HG03066 (cell line): Measurements from ENCODE around the gene CBFA2T2.
"Not testable (repeated sequence)": the region's sequence is repeated elsewhere in the genome, so short reads cannot be mapped to it uniquely, and the experiment has no call there.

Source experiments
- ATAC-seq: cut with Tn5 transposase; IDR thresholded peaks from one replicate; pipeline ENCODE4 v1.9.1; 2021; ENCODE audit warnings: low read depth; ENCODE audit not compliant: unreplicated experiment

CBFA2T2 gene

DNA sequence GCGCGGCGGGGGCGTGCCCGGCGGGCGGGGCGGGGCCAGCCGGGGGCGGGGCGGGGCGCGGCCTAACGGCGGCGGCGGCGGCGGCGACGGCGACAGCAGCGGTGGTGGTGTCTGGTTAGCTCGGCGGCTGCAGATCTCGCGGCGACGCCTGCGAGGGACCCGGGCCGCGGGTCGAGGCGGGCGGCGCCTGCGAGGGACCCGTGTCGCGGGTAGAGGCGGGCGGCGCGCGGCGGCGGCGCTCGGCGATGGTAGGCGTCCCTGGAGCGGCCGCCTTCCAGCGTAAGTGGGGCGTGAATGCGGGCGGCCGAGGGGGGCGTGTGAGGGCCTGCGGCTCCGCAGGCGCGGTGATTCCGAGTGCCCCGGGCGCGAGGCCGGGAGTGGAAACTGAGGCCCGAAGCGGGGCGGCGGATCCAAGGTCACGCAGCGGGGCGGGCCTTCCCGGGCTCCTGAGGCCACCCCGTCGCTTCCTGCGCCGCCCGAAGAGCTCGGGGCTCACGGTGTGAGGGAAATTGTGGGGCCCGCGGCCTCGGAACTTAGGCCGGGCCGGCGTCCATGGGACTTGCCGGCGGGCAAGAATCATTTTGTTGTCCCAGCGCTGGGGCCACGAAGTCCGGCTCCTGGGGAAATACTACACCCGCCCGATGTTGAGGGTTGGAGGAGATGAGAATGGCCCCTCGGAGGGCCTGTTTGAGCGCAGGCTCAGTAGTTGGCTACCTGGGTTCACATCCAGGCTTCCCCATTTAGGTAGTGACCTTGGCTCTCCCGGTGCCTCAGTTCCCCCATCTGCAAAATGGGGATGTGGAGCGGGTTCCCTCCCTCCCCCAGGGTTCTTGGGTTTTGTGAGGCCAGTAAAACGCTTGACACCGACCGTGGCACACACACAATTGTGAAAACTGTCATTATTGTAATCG is at the start of gene CBFA2T2:
CBFA2T2 (plus strand) TSS at position 74 of the 911 bp plus-strand sequence; CDS start at position 246, 172 bp downstream.
- ATAC-seq: peak; percentile 48

GRCh38 chr20:33440562-33440961 is 49.3 kb upstream of the CBFA2T2 start:
- not testable (repeated sequence) for ATAC-seq

- ATAC-seq: no peak
Observed at GRCh38 chr20:33441142-33441955, 48.5 kb upstream of the CBFA2T2 start.

DNA sequence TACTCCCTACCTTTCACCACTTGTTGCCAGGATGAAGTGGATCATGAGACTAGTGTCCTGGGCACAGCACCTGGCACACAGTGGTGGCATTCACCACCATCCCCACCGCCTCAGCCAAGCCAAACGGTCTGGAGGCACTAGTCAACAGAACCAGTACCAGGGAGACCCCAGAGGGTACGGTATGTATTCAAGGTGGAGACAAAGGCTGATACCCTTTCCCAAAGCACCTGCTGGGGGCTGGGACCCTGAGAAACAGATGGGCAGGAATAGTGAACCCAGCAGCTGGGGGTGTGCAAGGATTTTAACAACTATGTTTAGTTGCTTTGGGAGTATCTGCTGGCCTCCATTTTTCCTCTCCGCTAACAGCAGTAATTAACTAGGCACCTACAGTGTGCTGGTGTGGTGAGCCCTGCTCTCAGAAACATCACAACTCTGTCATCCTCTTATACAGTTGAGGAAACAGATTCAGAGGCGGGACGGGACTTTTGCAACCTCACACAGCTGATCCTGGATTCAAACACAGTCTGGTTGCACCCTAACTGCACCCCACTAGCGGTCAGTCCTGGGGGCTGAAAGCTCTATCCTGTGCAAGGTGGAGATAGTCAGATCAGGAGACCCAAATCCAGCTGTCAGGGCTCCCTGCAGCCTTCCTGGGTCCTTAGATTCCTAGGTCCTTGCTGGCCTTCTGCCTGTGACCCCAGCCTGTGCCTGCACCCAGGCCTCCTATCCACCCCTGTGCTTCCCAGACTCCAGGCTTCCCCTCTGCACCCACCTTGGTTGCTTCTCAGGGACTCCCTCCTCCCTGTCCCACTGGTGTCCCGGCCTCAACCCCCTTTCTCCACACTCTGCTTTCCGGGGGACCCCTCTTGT is 47.5 kb upstream of the CBFA2T2 start:
- no peak for ATAC-seq

DNA sequence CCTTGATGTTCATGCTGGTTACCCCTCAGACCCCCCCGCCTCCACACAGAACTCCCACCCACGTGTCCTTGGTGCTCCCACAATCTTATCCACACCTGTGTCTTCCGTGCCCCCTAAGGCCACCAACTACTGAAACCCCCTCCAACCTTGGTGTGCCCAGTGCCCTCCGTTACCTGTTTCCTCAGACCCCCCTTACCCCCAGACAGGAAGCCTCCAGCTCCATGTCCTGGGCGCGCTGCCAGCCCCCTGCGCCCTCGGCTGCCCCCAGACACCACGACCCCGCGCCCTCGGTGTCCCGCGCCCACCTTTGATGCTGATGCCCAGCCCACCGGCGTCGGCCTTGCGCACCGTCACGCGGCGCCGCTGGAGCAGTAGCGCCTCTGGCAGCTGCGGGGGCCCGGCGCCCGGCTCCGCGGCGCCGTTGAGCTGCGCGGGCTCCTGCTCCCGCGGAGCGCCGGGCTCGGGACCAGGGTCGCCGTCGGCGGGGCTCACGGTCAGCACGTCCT is 46.8 kb upstream of the CBFA2T2 start:
- peak; percentile 19 for ATAC-seq

GRCh38 chr20:33443512-33444239 is 46.2 kb upstream of the CBFA2T2 start, which contains the start of gene SNTA1:
TSS of gene SNTA1 (minus strand) at chr20:33443763. CDS start at chr20:33443620, 143 bp downstream.
- peak; percentile 55 for ATAC-seq

DNA sequence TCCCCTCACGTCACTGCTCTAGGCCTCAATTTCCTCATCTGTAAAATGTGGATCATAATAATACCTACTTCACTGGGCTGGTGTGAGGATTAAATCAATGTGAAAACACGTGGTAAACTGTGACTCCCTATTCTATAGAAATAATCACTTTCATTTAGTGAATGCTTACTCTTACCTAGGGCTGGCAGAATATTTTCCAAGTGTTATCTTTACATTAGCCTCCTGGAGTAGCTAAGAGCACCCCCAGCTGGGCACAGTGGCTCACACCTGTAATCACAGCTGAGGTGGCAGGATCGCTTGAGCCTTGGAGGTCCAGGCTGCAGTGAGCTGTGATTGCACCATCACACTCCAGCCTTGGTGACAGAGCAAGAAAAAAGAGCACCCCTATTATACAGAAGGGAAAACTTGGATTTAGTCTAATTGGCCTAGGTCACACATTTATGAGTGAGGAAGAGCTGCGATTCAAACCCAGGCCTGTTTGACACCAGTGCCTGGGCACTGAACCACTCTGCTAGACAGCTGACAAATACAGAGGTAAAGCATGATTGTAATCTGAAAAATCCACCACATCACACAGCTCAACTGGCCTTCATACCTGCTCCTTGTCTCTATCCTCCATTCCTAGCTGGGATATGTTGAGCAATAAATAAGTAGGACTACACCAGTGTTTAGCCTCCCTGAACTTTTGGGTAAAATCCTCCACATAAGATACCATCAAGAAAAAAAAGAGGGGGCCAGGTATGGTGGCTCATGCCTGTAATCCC is 44.9 kb upstream of the CBFA2T2 start:
- ATAC-seq: no peak

GRCh38 chr20:33445881-33446625 is 43.8 kb upstream of the CBFA2T2 start:
- no peak for ATAC-seq

- ATAC-seq: no peak
Observed at GRCh38 chr20:33450867-33451266, 39.0 kb upstream of the CBFA2T2 start.

GRCh38 chr20:33456916-33457642 is 32.8 kb upstream of the CBFA2T2 start:
- not testable (repeated sequence) for ATAC-seq

- ATAC-seq: no peak
Observed at GRCh38 chr20:33459599-33459998, 30.3 kb upstream of the CBFA2T2 start.

- no peak for ATAC-seq
Observed at GRCh38 chr20:33460711-33461110, 29.2 kb upstream of the CBFA2T2 start.

DNA sequence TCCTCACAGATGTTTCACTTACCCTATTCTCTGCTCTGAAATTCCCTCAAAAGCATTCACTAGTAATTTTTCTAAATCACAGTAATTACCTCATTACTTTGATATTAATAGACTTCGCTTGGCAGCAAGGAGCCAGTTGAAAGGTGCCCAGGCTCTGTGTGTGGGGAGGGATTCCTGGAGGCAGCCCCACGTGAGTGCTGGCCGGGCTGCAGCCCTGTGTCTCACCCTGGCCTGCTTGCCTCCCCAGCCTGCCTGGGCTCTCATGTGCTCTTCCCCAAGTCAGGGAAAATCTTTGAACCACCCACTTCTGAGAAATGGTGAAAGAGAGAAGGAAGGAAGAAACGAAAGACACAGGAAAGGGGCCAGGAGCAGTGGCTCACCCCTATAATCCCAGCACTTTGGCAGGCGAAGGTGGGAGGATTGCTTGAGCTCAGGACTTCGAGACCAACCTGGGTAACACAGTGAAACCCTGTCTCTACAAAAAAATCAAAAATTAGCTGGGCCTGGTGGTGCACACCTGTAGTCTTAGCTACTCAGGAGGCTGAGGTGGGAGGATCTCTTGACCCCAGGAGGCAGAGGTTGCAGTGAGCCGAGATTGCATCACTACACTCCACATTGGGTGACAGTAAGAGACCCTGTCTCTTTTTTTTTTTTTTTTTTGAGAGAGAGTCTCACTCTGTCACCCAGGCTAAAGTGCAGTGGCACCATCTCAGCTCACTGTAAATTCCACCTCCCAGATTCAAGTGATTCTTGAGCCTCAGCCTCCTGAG is 26.4 kb upstream of the CBFA2T2 start:
- no peak for ATAC-seq

- not testable (repeated sequence) for ATAC-seq
Observed at GRCh38 chr20:33464759-33465158, 25.1 kb upstream of the CBFA2T2 start.

DNA sequence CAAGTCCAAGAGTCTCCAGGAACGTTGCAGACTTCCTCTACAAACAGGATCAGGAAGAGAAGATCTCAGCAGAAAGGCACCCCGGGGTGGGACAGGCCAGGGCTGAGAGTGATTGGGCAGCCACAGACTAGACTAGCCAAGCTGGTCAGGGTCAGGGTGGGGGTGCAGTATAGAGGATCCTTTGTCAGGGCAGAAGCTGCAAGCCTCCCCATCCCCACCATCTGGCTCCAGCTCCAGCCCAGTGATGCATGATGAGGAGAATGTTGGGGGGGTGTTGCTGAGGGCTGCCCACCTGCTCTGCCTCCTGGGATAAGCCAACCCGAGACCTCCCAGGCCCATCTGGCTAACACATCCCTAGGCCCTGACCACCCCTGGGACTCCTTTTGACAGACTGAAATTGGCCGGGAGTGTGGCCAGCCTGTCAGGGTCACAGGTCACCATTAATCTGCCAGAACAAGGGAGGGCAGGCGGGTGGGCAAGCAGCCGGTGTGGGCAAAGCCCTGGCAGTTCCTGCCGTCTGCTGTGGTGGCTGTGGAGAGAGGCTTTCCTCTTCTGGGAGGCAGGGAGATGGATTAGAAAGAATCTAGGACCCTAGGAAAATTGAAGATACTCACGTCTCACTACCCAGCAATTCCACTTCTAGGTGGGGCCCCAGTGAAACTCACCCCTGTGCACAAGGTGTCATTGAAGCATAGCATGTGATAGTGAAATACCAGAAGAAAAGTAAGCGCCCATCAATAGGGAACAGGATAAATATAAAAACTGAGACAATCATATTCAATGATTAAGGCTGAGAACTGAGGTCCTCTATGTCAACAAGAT is 24.2 kb upstream of the CBFA2T2 start:
- no peak for ATAC-seq

GRCh38 chr20:33466303-33466646 is 23.6 kb upstream of the CBFA2T2 start:
- ATAC-seq: no peak
